Neural progenitor cell (in vitro differentiated cells): ENCODE data around the gene GLIS1. TPM values are rescaled to one million over a fixed set of nuclear protein-coding genes. Genes with fewer than 3 reads are reported as not detected.
A peak's percentile ranks its signal among the peaks of the same experiment; 100 is the strongest.

Experiments
- DNase-seq: peaks from one replicate; pipeline ENCODE4 v3.0.0-alpha.2; 2016; ENCODE audit warnings: low spot score
- H2AFZ ChIP-seq: fragments of 200-600 bp; sonication (generic); replicated peaks from 2 replicates; pipeline ENCODE4 v1.6.1; 2016; ENCODE audit warnings: antibody characterized with exemption
- H3F3A ChIP-seq: fragments of 200-600 bp; sonication (generic); 2 replicates; pipeline ENCODE4 v1.6.1; 2016; ENCODE audit warnings: antibody characterized with exemption, low read depth
- H3K27ac ChIP-seq: fragments of 200-600 bp; sonication (generic); 2 replicates; pipeline ENCODE4 v1.5.1; 2016; ENCODE audit warnings: mild to moderate bottlenecking
- H3K27me3 ChIP-seq: fragments of 200-600 bp; sonication (generic); 2 replicates; pipeline ENCODE4 v1.6.1; 2016; ENCODE audit warnings: mild to moderate bottlenecking, moderate library complexity
- H3K36me3 ChIP-seq: fragments of 200-600 bp; sonication (generic); 2 replicates; pipeline ENCODE4 v1.5.1; 2016
- H3K4me1 ChIP-seq: fragments of 200-600 bp; sonication (generic); 2 replicates; pipeline ENCODE4 v1.6.1; 2016; ENCODE audit warnings: mixed run types
- H3K4me2 ChIP-seq: fragments of 200-600 bp; sonication (generic); 2 replicates; pipeline ENCODE4 v1.6.1; 2016
- H3K4me3 ChIP-seq: fragments of 200-600 bp; sonication (generic); 2 replicates; pipeline ENCODE4 v1.5.1; 2016
- H3K79me2 ChIP-seq: fragments of 200-600 bp; sonication (generic); 2 replicates; pipeline ENCODE4 v1.6.1; 2016; ENCODE audit warnings: low read depth
- H3K9ac ChIP-seq: fragments of 200-600 bp; sonication (generic); 2 replicates; pipeline ENCODE4 v1.6.1; 2016
- H3K9me3 ChIP-seq: fragments of 200-600 bp; sonication (generic); 2 replicates; pipeline ENCODE4 v1.5.1; 2016; ENCODE audit warnings: low read depth
- H4K20me1 ChIP-seq: fragments of 200-600 bp; sonication (generic); 2 replicates; pipeline ENCODE4 v1.6.1; 2016; ENCODE audit warnings: low read depth
- H3K27ac Mint-ChIP-seq: 3 replicates; pipeline ENCODE4 v1.8.0; 2021; ENCODE audit warnings: mixed read lengths
- H3K27me3 Mint-ChIP-seq: 2 replicates; pipeline ENCODE4 v1.8.0; 2022; ENCODE audit warnings: low read depth, mild to moderate bottlenecking, inconsistent platforms, moderate library complexity, mixed read lengths; ENCODE audit not compliant: insufficient read depth
- H3K36me3 Mint-ChIP-seq: 3 replicates; pipeline ENCODE4 v1.8.0; 2021; ENCODE audit warnings: mixed read lengths
- H3K4me1 Mint-ChIP-seq: 3 replicates; pipeline ENCODE4 v1.8.0; 2021; ENCODE audit warnings: mixed read lengths
- H3K4me3 Mint-ChIP-seq: 3 replicates; pipeline ENCODE4 v1.8.0; 2021; ENCODE audit warnings: mild to moderate bottlenecking, moderate library complexity, mixed read lengths
- H3K9me3 Mint-ChIP-seq: 3 replicates; pipeline ENCODE4 v1.8.0; 2020; ENCODE audit warnings: mixed read lengths
- EZH2 ChIP-seq: fragments of 200-600 bp; sonication (generic); IDR thresholded peaks from 2 replicates; pipeline ENCODE4 v1.6.1; 2017; ENCODE audit warnings: antibody characterized with exemption, mild to moderate bottlenecking, moderate library complexity
- EZH2phosphoT487 ChIP-seq: fragments of 200-600 bp; sonication (generic); IDR thresholded peaks from 2 replicates; pipeline ENCODE4 v1.6.1; 2017; ENCODE audit warnings: antibody characterized with exemption
- total RNA-seq: library from RNA; depleted of rRNA; stranded (reverse); fragments of >200 nt; gene quantifications from 2 replicates; pipeline ENCODE4 v1.2.3, GENCODE V29; 2015; ENCODE audit warnings: low replicate concordance
- TF ChIP-seq, protein P1 (sequence below): fragments of 200-600 bp; sonication (generic); IDR thresholded peaks from 2 replicates; pipeline ENCODE4 v1.5.1; 2017; ENCODE audit warnings: antibody characterized with exemption, mild to moderate bottlenecking

GLIS1 gene
- total RNA-seq, 1 donor from 2014 or later, result not detected

DNA sequence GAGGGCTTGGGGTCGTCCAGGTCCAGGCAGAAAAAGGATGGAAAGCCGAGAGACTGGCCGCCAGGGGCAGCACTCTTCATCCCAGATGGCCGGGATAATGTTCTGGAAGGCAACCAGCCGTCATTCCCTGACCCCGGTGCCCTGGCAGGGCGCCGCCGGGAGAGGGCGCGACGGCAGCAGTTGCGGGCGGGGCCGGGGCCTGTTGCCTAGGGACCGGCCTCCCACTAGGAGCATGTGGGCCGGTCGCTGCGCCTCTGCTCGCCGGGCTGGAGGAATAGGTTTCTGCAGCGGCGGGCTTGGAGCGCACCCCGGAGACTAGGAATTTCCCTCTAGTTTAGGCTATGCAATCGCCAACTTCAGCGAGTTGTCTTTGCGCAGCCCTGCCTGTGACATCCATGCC, 268.8 kb downstream of the GLIS1 start:
- Histone ChIP-seq H3K9me3 (no peaks in the 10 kb centered on the region), H3K27me3 (no peaks in the 10 kb centered on the region), H2AFZ (peak overlapping the region; percentile 76), H3K27ac (no peak overlapping the region), H3K4me2 (peak overlapping the region; percentile 57), H4K20me1 (no peaks in the 10 kb centered on the region), H3K9ac (no peak overlapping the region), H3K36me3 (no peaks in the 10 kb centered on the region), H3K79me2 (no peaks in the 10 kb centered on the region), H3K4me1 (peaks cover 3% of the 10 kb centered on the region), H3F3A (no peaks in the 10 kb centered on the region), H3K4me3 (no peak overlapping the region)
- H3K4me1 Mint-ChIP-seq, result peaks cover 11% of the 10 kb centered on the region
- H3K36me3 Mint-ChIP-seq, result no peaks in the 10 kb centered on the region
- H3K27ac Mint-ChIP-seq, result peak overlapping the region; percentile 46
- H3K4me3 Mint-ChIP-seq, result peak overlapping the region; percentile 21
- peak; percentile 96 for DNase-seq
- TF ChIP-seq, protein P1, sequence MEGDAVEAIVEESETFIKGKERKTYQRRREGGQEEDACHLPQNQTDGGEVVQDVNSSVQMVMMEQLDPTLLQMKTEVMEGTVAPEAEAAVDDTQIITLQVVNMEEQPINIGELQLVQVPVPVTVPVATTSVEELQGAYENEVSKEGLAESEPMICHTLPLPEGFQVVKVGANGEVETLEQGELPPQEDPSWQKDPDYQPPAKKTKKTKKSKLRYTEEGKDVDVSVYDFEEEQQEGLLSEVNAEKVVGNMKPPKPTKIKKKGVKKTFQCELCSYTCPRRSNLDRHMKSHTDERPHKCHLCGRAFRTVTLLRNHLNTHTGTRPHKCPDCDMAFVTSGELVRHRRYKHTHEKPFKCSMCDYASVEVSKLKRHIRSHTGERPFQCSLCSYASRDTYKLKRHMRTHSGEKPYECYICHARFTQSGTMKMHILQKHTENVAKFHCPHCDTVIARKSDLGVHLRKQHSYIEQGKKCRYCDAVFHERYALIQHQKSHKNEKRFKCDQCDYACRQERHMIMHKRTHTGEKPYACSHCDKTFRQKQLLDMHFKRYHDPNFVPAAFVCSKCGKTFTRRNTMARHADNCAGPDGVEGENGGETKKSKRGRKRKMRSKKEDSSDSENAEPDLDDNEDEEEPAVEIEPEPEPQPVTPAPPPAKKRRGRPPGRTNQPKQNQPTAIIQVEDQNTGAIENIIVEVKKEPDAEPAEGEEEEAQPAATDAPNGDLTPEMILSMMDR, result peak; percentile 98
- TF ChIP-seq EZH2phosphoT487, result no peak
- TF ChIP-seq EZH2, result no peak
- no peaks in the 10 kb centered on the region for H3K9me3 Mint-ChIP-seq
- peaks cover 5% of the 10 kb centered on the region for H3K27me3 Mint-ChIP-seq

DNA sequence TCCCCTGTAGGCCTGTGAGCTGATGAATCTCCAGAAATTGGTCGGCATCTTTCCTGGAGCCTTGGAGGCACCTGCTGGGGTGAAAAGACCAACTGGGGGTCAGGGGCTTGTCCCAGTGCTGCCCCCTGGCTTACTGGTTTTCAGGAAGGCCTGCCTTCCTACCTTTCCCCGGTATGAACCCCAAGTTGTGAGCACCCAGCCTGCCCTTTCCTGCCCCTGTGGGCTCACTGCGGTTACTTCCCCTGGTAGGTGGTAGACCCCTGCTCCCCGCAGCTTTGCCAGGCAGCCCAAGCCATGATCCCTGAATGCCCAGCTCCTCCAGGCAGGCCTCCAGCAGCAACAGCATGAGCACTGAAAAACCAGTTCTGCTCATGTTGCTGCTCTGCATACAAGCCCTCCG, 269.6 kb downstream of the GLIS1 start:
- Mint-ChIP-seq H3K27ac (no peak overlapping the region), H3K4me1 (peaks cover 11% of the 10 kb centered on the region), H3K9me3 (no peaks in the 10 kb centered on the region), H3K27me3 (peaks cover 3% of the 10 kb centered on the region), H3K36me3 (no peaks in the 10 kb centered on the region), H3K4me3 (no peak overlapping the region)
- H3K27me3 ChIP-seq, result no peaks in the 10 kb centered on the region
- DNase-seq, result no peak
- no peaks in the 10 kb centered on the region for H3F3A ChIP-seq
- TF ChIP-seq EZH2phosphoT487 (no peak), EZH2 (no peak)
- TF ChIP-seq, protein P1, result no peak
- no peaks in the 10 kb centered on the region for H3K79me2 ChIP-seq
- no peak overlapping the region for H3K27ac ChIP-seq
- H3K9ac ChIP-seq, result no peak overlapping the region
- no peak overlapping the region for H3K4me3 ChIP-seq
- no peak overlapping the region for H2AFZ ChIP-seq
- H3K4me1 ChIP-seq, result peaks cover 3% of the 10 kb centered on the region
- H3K9me3 ChIP-seq, result no peaks in the 10 kb centered on the region
- H3K4me2 ChIP-seq, result no peak overlapping the region
- H3K36me3 ChIP-seq, result no peaks in the 10 kb centered on the region
- no peaks in the 10 kb centered on the region for H4K20me1 ChIP-seq

DNA sequence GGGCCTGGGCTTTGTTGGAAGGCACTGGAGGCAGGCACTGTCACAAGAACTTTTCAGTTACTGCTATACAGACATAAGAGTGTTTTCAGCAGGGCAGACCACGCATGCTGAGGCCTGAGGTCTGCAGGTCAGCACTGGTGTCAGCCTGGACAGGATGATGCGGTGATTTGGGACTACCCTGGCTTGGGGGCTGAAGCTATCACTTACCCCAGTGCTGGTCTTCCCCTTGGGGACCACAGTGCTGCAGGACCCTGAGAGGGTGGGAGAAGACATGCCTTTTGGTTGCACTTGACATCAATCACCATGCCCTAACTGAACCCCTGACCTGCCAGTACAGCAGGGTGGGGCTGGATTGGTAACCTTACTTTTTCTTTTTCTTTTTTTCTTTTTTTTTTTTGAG, 270.6 kb downstream of the GLIS1 start:
- Histone ChIP-seq H4K20me1 (no peaks in the 10 kb centered on the region), H3K36me3 (no peaks in the 10 kb centered on the region)
- peaks cover 13% of the 10 kb centered on the region for H3K4me1 Mint-ChIP-seq

More for the DNA sequence above, 270.6 kb downstream of the GLIS1 start:
- H3K27me3 Mint-ChIP-seq, result peaks cover 6% of the 10 kb centered on the region
- TF ChIP-seq EZH2 (no peak), EZH2phosphoT487 (no peak)
- TF ChIP-seq, protein P1, result no peak
- Histone ChIP-seq H3K9me3 (no peaks in the 10 kb centered on the region), H3F3A (no peaks in the 10 kb centered on the region), H2AFZ (no peak overlapping the region), H3K4me1 (peaks cover 3% of the 10 kb centered on the region), H3K4me2 (no peak overlapping the region), H3K27me3 (no peaks in the 10 kb centered on the region), H3K79me2 (no peaks in the 10 kb centered on the region), H3K9ac (no peak overlapping the region), H3K4me3 (no peak overlapping the region), H3K27ac (no peak overlapping the region)
- no peak for DNase-seq
- no peaks in the 10 kb centered on the region for H3K36me3 Mint-ChIP-seq
- no peak overlapping the region for H3K4me3 Mint-ChIP-seq
- H3K9me3 Mint-ChIP-seq, result no peaks in the 10 kb centered on the region
- H3K27ac Mint-ChIP-seq, result peak overlapping the region; percentile 74
